HepG2 (cell line): ENCODE results near the gene DNAJC5. TPM values are rescaled to one million over a fixed set of nuclear protein-coding genes. Genes with fewer than 3 reads are reported as not detected.

ENCODE experiments used
- DDIT3 ChIP-seq: sonication (generic); formaldehyde crosslinking; IDR thresholded peaks from 2 replicates; pipeline ENCODE4 v1.4.0; 2020; ENCODE audit warnings: mild to moderate bottlenecking, missing genetic modification reagents
- HMG20A ChIP-seq: IDR thresholded peaks from 2 replicates; pipeline ENCODE4 v1.6.1; 2016; ENCODE audit warnings: borderline replicate concordance
- JUN ChIP-seq: sonication (generic); formaldehyde crosslinking; IDR thresholded peaks from 2 replicates; pipeline ENCODE4 v1.4.0; 2020; ENCODE audit warnings: mild to moderate bottlenecking, missing genetic modification reagents
- MIXL1 ChIP-seq: IDR thresholded peaks from 2 replicates; pipeline ENCODE4 v1.6.1; 2016
- SALL2 ChIP-seq: sonication (generic); formaldehyde crosslinking; IDR thresholded peaks from 2 replicates; pipeline ENCODE4 v1.8.1; 2023; ENCODE audit warnings: mild to moderate bottlenecking, missing genetic modification reagents, inconsistent platforms
- TBX2 ChIP-seq: sonication (generic); formaldehyde crosslinking; IDR thresholded peaks from 2 replicates; pipeline ENCODE4 v1.5.0; 2020; ENCODE audit warnings: missing genetic modification reagents, mild to moderate bottlenecking, borderline replicate concordance
- THAP11 ChIP-seq: IDR thresholded peaks from 2 replicates; pipeline ENCODE4 v1.6.1; 2016; ENCODE audit warnings: missing biosample characterization, missing genetic modification reagents
- XBP1 ChIP-seq: sonication (generic); formaldehyde crosslinking; IDR thresholded peaks from 2 replicates; pipeline ENCODE4 v1.5.0; 2020; ENCODE audit warnings: missing genetic modification reagents
- ZBTB40 ChIP-seq, 2 experiments: fragments of 450-650 bp in 1 of 2; sonication (generic) in 1 of 2; formaldehyde crosslinking in 1 of 2; IDR thresholded peaks; 2 replicates each; pipeline versions ENCODE4 v1.6.1 to v1.8.0; 2016 to 2022; ENCODE audit warnings: antibody characterized with exemption in 1 of 2, mild to moderate bottlenecking in 1 of 2, missing genetic modification reagents in 1 of 2
- ZNF10 ChIP-seq: sonication (generic); formaldehyde crosslinking; IDR thresholded peaks from 2 replicates; pipeline ENCODE4 v1.4.0; 2020; ENCODE audit warnings: mild to moderate bottlenecking, low read depth, missing genetic modification reagents, borderline replicate concordance
- ZNF207 ChIP-seq: fragments of 450-650 bp; IDR thresholded peaks from 2 replicates; pipeline ENCODE4 v1.6.1; 2016; ENCODE audit warnings: antibody characterized with exemption, borderline replicate concordance
- ZNF281 ChIP-seq: sonication (generic); formaldehyde crosslinking; IDR thresholded peaks from 2 replicates; pipeline ENCODE4 v1.4.0; 2020; ENCODE audit warnings: missing genetic modification reagents, borderline replicate concordance
- ZNF629 ChIP-seq: sonication (generic); formaldehyde crosslinking; conservative IDR thresholded peaks from 2 replicates; pipeline ENCODE4 v1.5.0; 2020; ENCODE audit warnings: missing genetic modification reagents
- ZNF678 ChIP-seq: sonication (generic); formaldehyde crosslinking; IDR thresholded peaks from 2 replicates; pipeline ENCODE4 v1.4.0; 2020; ENCODE audit warnings: mild to moderate bottlenecking, missing genetic modification reagents
- ZNF761 ChIP-seq: sonication (generic); formaldehyde crosslinking; conservative IDR thresholded peaks from 2 replicates; pipeline ENCODE4 v1.4.0; 2020; ENCODE audit warnings: mild to moderate bottlenecking, missing genetic modification reagents
- ZNF777 ChIP-seq: sonication (generic); formaldehyde crosslinking; IDR thresholded peaks from 2 replicates; pipeline ENCODE4 v1.4.0; 2020; ENCODE audit warnings: missing genetic modification reagents
- ZNF878 ChIP-seq: sonication (generic); formaldehyde crosslinking; IDR thresholded peaks from 2 replicates; pipeline ENCODE4 v1.8.1; 2023; ENCODE audit warnings: mild to moderate bottlenecking, missing genetic modification reagents, moderate library complexity
- polyA plus RNA-seq, 8 experiments: library from polyadenylated mRNA; depleted of rRNA in 3 of 8; stranded (reverse) in 7 of 8; unstranded in 1 of 8; fragments of >200 nt; fragmentation: Illumina TruSeq in 4 of 8; extraction: Trizol in 4 of 8; gene quantifications; 2 replicates each; pipeline versions ENCODE4 v1.2.1 to v1.2.3, GENCODE V29; 2011 to 2016; ENCODE audit warnings: low read depth in 4 of 8, missing spikeins in 1 of 8, mixed read lengths in 1 of 8; ENCODE audit not compliant: insufficient read depth in 1 of 8
- total RNA-seq, 5 experiments: library from RNA; depleted of rRNA; stranded (reverse); fragments of >200 nt; fragmentation: Illumina TruSeq; extraction: Trizol; gene quantifications; 2 replicates each; pipeline ENCODE4 v1.2.3, GENCODE V29; 2016; ENCODE audit warnings: low read depth in 1 of 5

DNAJC5 gene
- total and polyA plus RNA-seq, 2 of the 13 experiments (the other 11 are each of a cell fraction or from before 2014, with no cell fraction given) = 42.8 to 64.5 TPM

GRCh38 chr20:63848003-63848911, 46.7 kb upstream of the DNAJC5 start (continued):
- TF ChIP-seq DDIT3 (no peak), TBX2 (CRISPR knock-in tag) (peak; percentile 26; the same call in 1 of the 2 replicates), ZBTB40 (IDR thresholded peaks at IDR 0.05) (no peak), ZBTB40 (CRISPR knock-in tag; IDR thresholded peaks at IDR 0.05) (no peak; the same call in 1 of the 2 replicates), THAP11 (0 out of 2 replicates have a peak, but pooled peaks have one; percentile 14), ZNF777 (CRISPR knock-in tag) (no peak), ZNF629 (CRISPR knock-in tag) (no peak), ZNF878 (CRISPR knock-in tag) (no peak), ZNF678 (CRISPR knock-in tag) (no peak), HMG20A (CRISPR knock-in tag) (no peak), ZNF207 (no peak), XBP1 (CRISPR knock-in tag) (no peak), ZNF761 (CRISPR knock-in tag) (no peak), ZNF281 (CRISPR knock-in tag) (no peak), MIXL1 (no peak), JUN (no peak), ZNF10 (CRISPR knock-in tag) (no peak), SALL2 (CRISPR knock-in tag) (0 out of 2 replicates have a peak, but pooled peaks have one; percentile 8)
